HepG2 (cell line): Measurements from ENCODE around the gene IRF1. TPM values are rescaled to one million over a fixed set of nuclear protein-coding genes. Genes with fewer than 3 reads are reported as not detected.

Experiments
- CBX1 ChIP-seq: IDR thresholded peaks from one replicate; pipeline ENCODE4 v1.6.1; 2016; ENCODE audit warnings: antibody characterized with exemption, low read depth
- CCDC6 ChIP-seq: sonication (generic); formaldehyde crosslinking; IDR thresholded peaks from 2 replicates; pipeline ENCODE4 v1.8.1; 2022; ENCODE audit warnings: mild to moderate bottlenecking, missing genetic modification reagents, moderate library complexity
- HMG20A ChIP-seq: IDR thresholded peaks from 2 replicates; pipeline ENCODE4 v1.6.1; 2016; ENCODE audit warnings: borderline replicate concordance
- HNRNPL ChIP-seq: fragments of 200-400 bp; formaldehyde crosslinking; IDR thresholded peaks from 2 replicates; pipeline ENCODE4 v1.6.1; 2017; ENCODE audit warnings: mild to moderate bottlenecking, low read depth, low read length
- HOXA5 ChIP-seq: sonication (generic); formaldehyde crosslinking; IDR thresholded peaks from 2 replicates; pipeline ENCODE4 v1.4.0; 2020; ENCODE audit warnings: missing genetic modification reagents
- SNAPC4 ChIP-seq: sonication (generic); formaldehyde crosslinking; IDR thresholded peaks from 2 replicates; pipeline ENCODE4 v1.4.0; 2020; ENCODE audit warnings: mild to moderate bottlenecking, missing genetic modification reagents
- SOX5 ChIP-seq: IDR thresholded peaks from 2 replicates; pipeline ENCODE4 v1.6.1; 2016; ENCODE audit warnings: borderline replicate concordance
- TEAD3 ChIP-seq: optimal IDR thresholded peaks from 2 replicates; pipeline ENCODE3; 2016; ENCODE audit warnings: borderline replicate concordance
- ZNF253 ChIP-seq: sonication (generic); formaldehyde crosslinking; IDR thresholded peaks from 2 replicates; pipeline ENCODE4 v1.8.0; 2022; ENCODE audit warnings: mild to moderate bottlenecking, missing genetic modification reagents, borderline replicate concordance
- ZNF354B ChIP-seq: sonication (generic); formaldehyde crosslinking; IDR thresholded peaks from 2 replicates; pipeline ENCODE4 v1.8.0; 2022; ENCODE audit warnings: mild to moderate bottlenecking, missing genetic modification reagents
- ZNF441 ChIP-seq: sonication (generic); formaldehyde crosslinking; IDR thresholded peaks from 2 replicates; pipeline ENCODE4 v1.7.0; 2021; ENCODE audit warnings: missing genetic modification reagents, borderline replicate concordance
- ZNF639 ChIP-seq: conservative IDR thresholded peaks from 2 replicates; pipeline ENCODE4 v1.6.1; 2018; ENCODE audit warnings: missing genetic modification reagents
- ZNF713 ChIP-seq: sonication (generic); formaldehyde crosslinking; IDR thresholded peaks from 2 replicates; pipeline ENCODE4 v1.4.0; 2020; ENCODE audit warnings: mild to moderate bottlenecking, missing genetic modification reagents
- ZNF792 ChIP-seq: IDR thresholded peaks from 2 replicates; pipeline ENCODE4 v1.6.1; 2016
- ZSCAN25 ChIP-seq: sonication (generic); formaldehyde crosslinking; IDR thresholded peaks from 2 replicates; pipeline ENCODE4 v1.8.0; 2022; ENCODE audit warnings: mild to moderate bottlenecking, missing genetic modification reagents
- polyA plus RNA-seq, 8 experiments: library from polyadenylated mRNA; depleted of rRNA in 3 of 8; stranded (reverse) in 7 of 8; unstranded in 1 of 8; fragments of >200 nt; fragmentation: Illumina TruSeq in 4 of 8; extraction: Trizol in 4 of 8; gene quantifications; 2 replicates each; pipeline versions ENCODE4 v1.2.1 to v1.2.3, GENCODE V29; 2011 to 2016; ENCODE audit warnings: low read depth in 4 of 8, missing spikeins in 1 of 8, mixed read lengths in 1 of 8; ENCODE audit not compliant: insufficient read depth in 1 of 8
- total RNA-seq, 5 experiments: library from RNA; depleted of rRNA; stranded (reverse); fragments of >200 nt; fragmentation: Illumina TruSeq; extraction: Trizol; gene quantifications; 2 replicates each; pipeline ENCODE4 v1.2.3, GENCODE V29; 2016; ENCODE audit warnings: low read depth in 1 of 5
- TF ChIP-seq, protein P1 (sequence below): IDR thresholded peaks from 2 replicates; pipeline ENCODE4 v1.6.1; 2016; ENCODE audit warnings: mild to moderate bottlenecking
- TF ChIP-seq, protein P2 (sequence below): sonication (generic); formaldehyde crosslinking; IDR thresholded peaks from 2 replicates; pipeline ENCODE4; 2020; ENCODE audit warnings: missing genetic modification reagents, mild to moderate bottlenecking, borderline replicate concordance

The IRF1 gene
- total and polyA plus RNA-seq, 2 of the 13 experiments (the other 11 are each of a cell fraction or from before 2014, with no cell fraction given): 4.1 to 8.8 TPM

DNA sequence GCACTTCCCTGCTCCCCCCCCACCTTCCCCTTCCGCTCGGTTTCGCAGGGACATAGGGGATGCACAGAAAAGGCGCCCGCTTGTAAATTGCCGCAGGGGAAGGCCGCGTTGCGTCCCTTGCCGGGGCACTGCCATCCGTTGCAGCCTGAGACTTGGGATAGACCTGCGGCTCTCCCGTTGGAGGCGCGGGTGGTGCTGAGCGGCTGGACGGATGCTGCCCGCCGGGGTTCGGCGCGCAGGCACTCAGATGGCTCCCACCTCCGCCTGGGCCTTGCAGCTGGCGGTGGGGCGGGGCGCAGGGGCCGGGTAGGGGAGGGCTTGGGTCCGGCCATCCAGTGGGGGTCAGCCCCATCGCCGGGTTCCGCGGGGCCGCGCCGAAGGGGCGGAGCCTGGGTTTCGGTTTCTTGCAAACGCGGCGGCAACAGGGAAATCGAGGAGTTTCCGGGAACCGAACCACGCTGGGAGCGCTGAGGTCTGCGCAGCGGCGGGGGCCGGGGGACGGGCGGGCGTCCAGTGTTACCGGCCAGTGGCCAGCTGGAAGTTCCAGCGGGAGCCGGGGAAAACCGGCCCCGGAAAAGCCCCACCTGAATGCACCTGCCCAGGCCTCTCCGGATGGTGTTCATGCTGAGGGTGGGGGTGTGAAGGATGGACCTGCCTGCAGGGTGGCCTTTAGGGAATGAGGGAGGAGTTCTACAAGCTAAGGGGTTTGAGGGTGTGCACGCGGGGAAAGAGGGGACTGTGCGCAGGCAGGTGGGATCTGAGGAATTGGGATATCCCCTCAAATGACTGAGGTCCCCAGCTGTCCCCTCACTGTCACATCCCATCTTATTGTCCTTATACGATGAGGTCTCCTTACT is 6.3 kb upstream of the IRF1 start (continued):
- TF ChIP-seq ZNF354B (CRISPR knock-in tag): no peak
- no peak for TF ChIP-seq TEAD3 (CRISPR knock-in tag)
- TF ChIP-seq ZNF639 (CRISPR knock-in tag): peak; percentile 54; the same call in 1 of the 2 replicates
- no peak for TF ChIP-seq HMG20A (CRISPR knock-in tag)
- TF ChIP-seq SOX5: no peak
- no peak; the same call in 1 of the 2 replicates for TF ChIP-seq ZNF713 (CRISPR knock-in tag)
- TF ChIP-seq ZNF253 (CRISPR knock-in tag): no peak
- TF ChIP-seq CBX1: no peak
- TF ChIP-seq, protein P1, sequence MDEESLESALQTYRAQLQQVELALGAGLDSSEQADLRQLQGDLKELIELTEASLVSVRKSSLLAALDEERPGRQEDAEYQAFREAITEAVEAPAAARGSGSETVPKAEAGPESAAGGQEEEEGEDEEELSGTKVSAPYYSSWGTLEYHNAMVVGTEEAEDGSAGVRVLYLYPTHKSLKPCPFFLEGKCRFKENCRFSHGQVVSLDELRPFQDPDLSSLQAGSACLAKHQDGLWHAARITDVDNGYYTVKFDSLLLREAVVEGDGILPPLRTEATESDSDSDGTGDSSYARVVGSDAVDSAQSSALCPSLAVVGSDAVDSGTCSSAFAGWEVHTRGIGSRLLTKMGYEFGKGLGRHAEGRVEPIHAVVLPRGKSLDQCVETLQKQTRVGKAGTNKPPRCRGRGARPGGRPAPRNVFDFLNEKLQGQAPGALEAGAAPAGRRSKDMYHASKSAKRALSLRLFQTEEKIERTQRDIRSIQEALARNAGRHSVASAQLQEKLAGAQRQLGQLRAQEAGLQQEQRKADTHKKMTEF: peak; percentile 56
- TF ChIP-seq HNRNPL: 0 out of 2 replicates have a peak, but pooled peaks have one; percentile 12
- TF ChIP-seq, protein P2, sequence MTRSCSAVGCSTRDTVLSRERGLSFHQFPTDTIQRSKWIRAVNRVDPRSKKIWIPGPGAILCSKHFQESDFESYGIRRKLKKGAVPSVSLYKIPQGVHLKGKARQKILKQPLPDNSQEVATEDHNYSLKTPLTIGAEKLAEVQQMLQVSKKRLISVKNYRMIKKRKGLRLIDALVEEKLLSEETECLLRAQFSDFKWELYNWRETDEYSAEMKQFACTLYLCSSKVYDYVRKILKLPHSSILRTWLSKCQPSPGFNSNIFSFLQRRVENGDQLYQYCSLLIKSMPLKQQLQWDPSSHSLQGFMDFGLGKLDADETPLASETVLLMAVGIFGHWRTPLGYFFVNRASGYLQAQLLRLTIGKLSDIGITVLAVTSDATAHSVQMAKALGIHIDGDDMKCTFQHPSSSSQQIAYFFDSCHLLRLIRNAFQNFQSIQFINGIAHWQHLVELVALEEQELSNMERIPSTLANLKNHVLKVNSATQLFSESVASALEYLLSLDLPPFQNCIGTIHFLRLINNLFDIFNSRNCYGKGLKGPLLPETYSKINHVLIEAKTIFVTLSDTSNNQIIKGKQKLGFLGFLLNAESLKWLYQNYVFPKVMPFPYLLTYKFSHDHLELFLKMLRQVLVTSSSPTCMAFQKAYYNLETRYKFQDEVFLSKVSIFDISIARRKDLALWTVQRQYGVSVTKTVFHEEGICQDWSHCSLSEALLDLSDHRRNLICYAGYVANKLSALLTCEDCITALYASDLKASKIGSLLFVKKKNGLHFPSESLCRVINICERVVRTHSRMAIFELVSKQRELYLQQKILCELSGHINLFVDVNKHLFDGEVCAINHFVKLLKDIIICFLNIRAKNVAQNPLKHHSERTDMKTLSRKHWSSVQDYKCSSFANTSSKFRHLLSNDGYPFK (CRISPR knock-in tag): no peak
- 0 out of 2 replicates have a peak, but pooled peaks have one; percentile 29 for TF ChIP-seq SNAPC4
- TF ChIP-seq ZNF441 (CRISPR knock-in tag): 0 out of 2 replicates have a peak, but pooled peaks have one; percentile 39
- peak; percentile 87 for TF ChIP-seq CCDC6
- TF ChIP-seq ZSCAN25 (CRISPR knock-in tag): no peak; the same call in 1 of the 2 replicates
- peak; percentile 66; the same call in 1 of the 2 replicates for TF ChIP-seq HOXA5 (CRISPR knock-in tag)
- no peak for TF ChIP-seq ZNF792
